ENCODE results near the gene EMB. TPM values are rescaled to one million over a fixed set of nuclear protein-coding genes. Genes with fewer than 3 reads are reported as not detected.
"Not testable (repeated sequence)": the region's sequence is repeated elsewhere in the genome, so short reads cannot be mapped to it uniquely, and the experiment has no call there.

EMB gene
- total RNA-seq, 6 donors from 2014 or later, result 4.7 to 34.0 (median 21.4) TPM

DNA sequence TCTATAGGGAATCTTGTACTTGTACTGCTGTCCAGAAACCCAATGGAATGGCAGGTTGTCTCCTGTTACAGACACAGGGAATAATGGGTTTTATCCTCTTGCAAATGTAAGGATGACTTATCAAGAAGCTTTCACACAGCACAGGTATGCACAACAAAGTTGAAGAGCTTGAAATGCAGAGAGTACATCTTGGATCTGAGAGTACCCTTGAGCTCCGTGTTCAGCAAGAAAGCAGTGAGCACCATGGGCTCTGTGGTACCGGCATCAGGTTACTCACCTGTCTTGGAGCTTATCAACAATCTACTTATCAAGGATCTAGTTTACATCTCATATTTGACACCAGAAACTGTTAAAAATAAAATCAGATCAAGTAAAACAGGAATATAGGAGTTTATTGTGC, 22.0 kb upstream of the EMB start:
- 72 to 76% methylated on average over 2 of the region's 2 CpGs for WGBS, 2 donors
- no peaks in the 10 kb centered on the region for H3K9me3 ChIP-seq

DNA sequence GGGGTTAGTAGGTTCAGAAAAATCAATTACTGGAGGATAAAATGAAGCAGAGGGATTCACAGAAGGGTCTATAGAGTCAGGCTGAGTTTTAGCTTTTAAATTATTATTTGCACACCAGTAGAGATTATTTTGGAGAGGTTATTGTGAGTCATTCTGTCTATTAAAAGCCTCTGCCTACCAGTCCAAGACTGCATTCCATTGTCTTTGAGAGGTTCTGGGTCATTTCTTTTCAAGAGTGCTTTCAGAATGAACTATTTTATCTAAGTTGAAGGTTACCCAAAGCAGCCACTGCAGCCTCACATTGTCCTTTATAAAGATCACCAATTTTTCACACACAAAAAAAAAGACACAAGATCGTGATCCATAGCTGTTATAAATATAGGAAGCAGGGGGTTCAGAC, 21.5 kb upstream of the EMB start:
- not testable (repeated sequence) for H3K27ac ChIP-seq; H3K4me3 ChIP-seq; H3K4me1 ChIP-seq; H3K27me3 ChIP-seq; DNase-seq; H3K36me3 ChIP-seq; H3K9me3 ChIP-seq; ATAC-seq (ENCODE audit: low FRiP score in 2 of 2)
- 68 to 80% methylated on average over 1 of the region's 1 CpG for WGBS, 2 donors

More for the DNA sequence above, 22.0 kb upstream of the EMB start:
- Histone ChIP-seq H3K27me3 (no peaks in the 10 kb centered on the region), H3K36me3 (no peaks in the 10 kb centered on the region), H3K4me3 (no peak overlapping the region), H3K27ac (no peak overlapping the region), H3K4me1 (no peaks in the 10 kb centered on the region)
- ATAC-seq (ENCODE audit: low FRiP score in 2 of 2), result peak in 1 of 2 donors; percentile 73
- DNase-seq, result no peak
- TF ChIP-seq POLR2A (IDR thresholded peaks at IDR 0.05), result no peak
- TF ChIP-seq EP300 (IDR thresholded peaks at IDR 0.05), result no peak
- no peak for TF ChIP-seq POLR2AphosphoS5 (IDR thresholded peaks at IDR 0.05)
- TF ChIP-seq, protein P1, sequence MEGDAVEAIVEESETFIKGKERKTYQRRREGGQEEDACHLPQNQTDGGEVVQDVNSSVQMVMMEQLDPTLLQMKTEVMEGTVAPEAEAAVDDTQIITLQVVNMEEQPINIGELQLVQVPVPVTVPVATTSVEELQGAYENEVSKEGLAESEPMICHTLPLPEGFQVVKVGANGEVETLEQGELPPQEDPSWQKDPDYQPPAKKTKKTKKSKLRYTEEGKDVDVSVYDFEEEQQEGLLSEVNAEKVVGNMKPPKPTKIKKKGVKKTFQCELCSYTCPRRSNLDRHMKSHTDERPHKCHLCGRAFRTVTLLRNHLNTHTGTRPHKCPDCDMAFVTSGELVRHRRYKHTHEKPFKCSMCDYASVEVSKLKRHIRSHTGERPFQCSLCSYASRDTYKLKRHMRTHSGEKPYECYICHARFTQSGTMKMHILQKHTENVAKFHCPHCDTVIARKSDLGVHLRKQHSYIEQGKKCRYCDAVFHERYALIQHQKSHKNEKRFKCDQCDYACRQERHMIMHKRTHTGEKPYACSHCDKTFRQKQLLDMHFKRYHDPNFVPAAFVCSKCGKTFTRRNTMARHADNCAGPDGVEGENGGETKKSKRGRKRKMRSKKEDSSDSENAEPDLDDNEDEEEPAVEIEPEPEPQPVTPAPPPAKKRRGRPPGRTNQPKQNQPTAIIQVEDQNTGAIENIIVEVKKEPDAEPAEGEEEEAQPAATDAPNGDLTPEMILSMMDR (IDR thresholded peaks at IDR 0.05), result no peak

DNA sequence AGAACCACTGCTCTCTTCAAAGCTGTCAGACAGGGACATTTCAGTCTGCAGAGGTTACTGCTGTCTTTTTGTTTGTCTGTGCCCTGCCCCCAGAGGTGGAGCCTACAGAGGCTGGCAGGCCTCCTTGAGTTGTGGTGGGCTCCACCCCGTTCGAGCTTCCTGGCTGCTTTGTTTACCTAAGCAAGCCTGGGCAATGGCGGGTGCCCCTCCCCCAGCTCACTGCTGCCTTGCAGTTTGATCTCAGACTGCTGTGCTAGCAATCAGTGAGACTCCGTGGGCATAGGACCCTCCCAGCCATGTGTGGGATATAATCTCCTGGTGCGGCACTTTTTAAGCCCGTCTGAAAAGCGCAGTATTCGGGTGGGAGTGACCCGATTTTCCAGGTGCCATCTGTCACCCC, 17.3 kb upstream of the EMB start:
- H3K27me3 ChIP-seq; H3K9me3 ChIP-seq; H3K4me1 ChIP-seq; ATAC-seq (ENCODE audit: low FRiP score in 2 of 2); H3K36me3 ChIP-seq; H3K4me3 ChIP-seq; H3K27ac ChIP-seq: not testable (repeated sequence)
- WGBS, 2 donors, result 76% methylated on average over 9 of the region's 9 CpGs; no CpG with 5 or more reads in 1 of the 2 donors
- peak; percentile 13 to 28 for DNase-seq

DNA sequence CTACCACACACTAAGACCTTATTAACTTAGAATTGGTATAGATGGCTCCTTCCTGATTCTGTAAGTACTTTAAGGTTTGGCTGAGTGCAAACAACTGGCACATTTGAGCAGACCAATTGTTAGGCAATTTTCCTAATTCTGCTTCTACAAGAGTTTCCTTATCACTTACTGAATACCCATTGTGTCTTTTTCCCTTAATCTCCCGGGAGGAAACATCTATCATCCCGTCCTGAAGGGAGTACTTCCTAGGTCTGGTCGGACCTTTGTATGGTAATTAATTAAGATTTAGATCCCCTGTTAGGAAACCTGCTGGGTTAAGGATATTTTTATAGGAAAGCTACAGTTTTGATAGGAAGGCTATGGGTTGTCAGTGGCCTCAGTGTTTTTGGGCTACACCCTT, 8.2 kb upstream of the EMB start:
- not testable (repeated sequence) for ATAC-seq (ENCODE audit: low FRiP score in 2 of 2); H3K27me3 ChIP-seq; H3K4me1 ChIP-seq; H3K9me3 ChIP-seq; H3K4me3 ChIP-seq; H3K27ac ChIP-seq; H3K36me3 ChIP-seq; DNase-seq
- WGBS, 2 donors, result 32 to 37% methylated on average over 3 of the region's 3 CpGs

DNA sequence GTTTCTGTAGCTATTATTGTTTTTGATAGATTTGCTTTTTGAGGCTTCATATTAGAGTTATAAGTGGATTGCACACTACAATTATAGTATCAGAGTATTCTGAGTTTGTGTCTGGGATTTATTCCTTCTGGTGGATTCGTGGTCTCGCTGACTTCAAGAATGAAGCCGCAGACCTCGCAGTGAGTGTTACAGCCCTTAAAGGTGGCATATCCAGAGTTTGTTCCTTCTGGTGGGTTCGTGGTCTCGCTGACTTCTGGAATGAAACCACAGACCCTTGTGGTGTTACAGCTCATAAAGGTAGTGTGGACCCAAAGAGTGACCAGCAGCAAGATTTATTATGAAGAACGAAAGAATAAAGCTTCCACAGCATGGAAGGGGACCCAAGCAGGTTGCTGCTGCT, 6.9 kb upstream of the EMB start:
- no peak for TF ChIP-seq POLR2A (IDR thresholded peaks at IDR 0.05)
- TF ChIP-seq, protein P1 (IDR thresholded peaks at IDR 0.05), result no peak
- no peak for TF ChIP-seq EP300 (IDR thresholded peaks at IDR 0.05)
- no peak for TF ChIP-seq POLR2AphosphoS5 (IDR thresholded peaks at IDR 0.05)
- H3K27me3 ChIP-seq, result no peaks in the 10 kb centered on the region
- H3K4me3 ChIP-seq, result no peak overlapping the region
- no peaks in the 10 kb centered on the region for H3K9me3 ChIP-seq
- WGBS, 2 donors, result 84 to 94% methylated on average over 7 of the region's 7 CpGs
- DNase-seq (no peak), ATAC-seq (ENCODE audit: low FRiP score in 2 of 2) (no peak)
- H3K27ac ChIP-seq, result no peak overlapping the region
- H3K4me1 ChIP-seq, result no peaks in the 10 kb centered on the region
- no peaks in the 10 kb centered on the region for H3K36me3 ChIP-seq

DNA sequence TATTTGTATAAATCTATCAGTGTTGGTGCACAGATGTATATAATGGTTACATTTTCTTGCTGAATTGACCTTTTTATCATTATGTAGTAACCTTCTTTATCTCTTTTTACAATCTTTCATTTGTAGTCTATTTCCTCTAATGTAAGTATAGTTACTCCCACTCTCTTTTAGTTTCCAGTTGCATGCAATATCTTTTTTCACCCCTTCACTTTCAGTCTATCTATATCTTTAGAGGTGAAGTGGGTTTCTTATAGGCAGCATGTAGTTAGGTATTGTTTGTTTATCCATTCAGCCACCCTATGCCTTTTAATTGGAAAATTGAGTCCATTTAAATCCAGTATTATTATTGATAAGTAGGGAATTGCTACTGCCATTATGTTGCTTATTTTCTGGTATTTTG, 6.1 kb upstream of the EMB start:
- no peaks in the 10 kb centered on the region for H3K36me3 ChIP-seq
- H3K4me3 ChIP-seq, result no peak overlapping the region
- TF ChIP-seq POLR2A (IDR thresholded peaks at IDR 0.05), result no peak
- no peak for TF ChIP-seq EP300 (IDR thresholded peaks at IDR 0.05)
- TF ChIP-seq, protein P1 (IDR thresholded peaks at IDR 0.05), result no peak
- TF ChIP-seq POLR2AphosphoS5 (IDR thresholded peaks at IDR 0.05), result no peak
- ATAC-seq (ENCODE audit: low FRiP score in 2 of 2) (no peak), DNase-seq (no peak)
- no peak overlapping the region for H3K27ac ChIP-seq
- H3K9me3 ChIP-seq, result no peaks in the 10 kb centered on the region
- no peaks in the 10 kb centered on the region for H3K4me1 ChIP-seq
- no peaks in the 10 kb centered on the region for H3K27me3 ChIP-seq

Data from upper lobe of left lung (tissue), 6 donors.